NB4 (cell line): Measurements from ENCODE around the gene GALNT14.

Experiments used
- POLR2A ChIP-seq: IDR thresholded peaks from 2 replicates; pipeline ENCODE4 v1.6.1; 2011; ENCODE audit warnings: mild to moderate bottlenecking; ENCODE audit not compliant: insufficient read length; ENCODE audit errors: extremely low read depth
- TF ChIP-seq, protein P1 (sequence below): IDR thresholded peaks from one replicate; pipeline ENCODE4 v1.5.1; 2012; ENCODE audit warnings: low read depth, low read length
- TF ChIP-seq, protein P2 (sequence below): IDR thresholded peaks from 2 replicates; pipeline ENCODE4 v1.6.1; 2011; ENCODE audit warnings: low read depth, low read length

- TF ChIP-seq, protein P1, sequence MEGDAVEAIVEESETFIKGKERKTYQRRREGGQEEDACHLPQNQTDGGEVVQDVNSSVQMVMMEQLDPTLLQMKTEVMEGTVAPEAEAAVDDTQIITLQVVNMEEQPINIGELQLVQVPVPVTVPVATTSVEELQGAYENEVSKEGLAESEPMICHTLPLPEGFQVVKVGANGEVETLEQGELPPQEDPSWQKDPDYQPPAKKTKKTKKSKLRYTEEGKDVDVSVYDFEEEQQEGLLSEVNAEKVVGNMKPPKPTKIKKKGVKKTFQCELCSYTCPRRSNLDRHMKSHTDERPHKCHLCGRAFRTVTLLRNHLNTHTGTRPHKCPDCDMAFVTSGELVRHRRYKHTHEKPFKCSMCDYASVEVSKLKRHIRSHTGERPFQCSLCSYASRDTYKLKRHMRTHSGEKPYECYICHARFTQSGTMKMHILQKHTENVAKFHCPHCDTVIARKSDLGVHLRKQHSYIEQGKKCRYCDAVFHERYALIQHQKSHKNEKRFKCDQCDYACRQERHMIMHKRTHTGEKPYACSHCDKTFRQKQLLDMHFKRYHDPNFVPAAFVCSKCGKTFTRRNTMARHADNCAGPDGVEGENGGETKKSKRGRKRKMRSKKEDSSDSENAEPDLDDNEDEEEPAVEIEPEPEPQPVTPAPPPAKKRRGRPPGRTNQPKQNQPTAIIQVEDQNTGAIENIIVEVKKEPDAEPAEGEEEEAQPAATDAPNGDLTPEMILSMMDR: no peak
- TF ChIP-seq, protein P2, sequence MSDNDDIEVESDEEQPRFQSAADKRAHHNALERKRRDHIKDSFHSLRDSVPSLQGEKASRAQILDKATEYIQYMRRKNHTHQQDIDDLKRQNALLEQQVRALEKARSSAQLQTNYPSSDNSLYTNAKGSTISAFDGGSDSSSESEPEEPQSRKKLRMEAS: no peak
- TF ChIP-seq POLR2A: no peak
Measured at GRCh38 chr2:31088504-31089195, 49.6 kb downstream of the GALNT14 start.
